CD14-positive monocyte (primary cell): Measurements from ENCODE around the gene COQ8A. TPM values are rescaled to one million over a fixed set of nuclear protein-coding genes. Genes with fewer than 3 reads are reported as not detected.

Experiments
- DNase-seq, 3 donors: peaks; one replicate each; pipeline ENCODE4 v3.0.0-alpha.2; 2011 to 2022
- H2AFZ ChIP-seq: 2 replicates; pipeline ENCODE4 v1.6.0; 2012; ENCODE audit warnings: mild to moderate bottlenecking, low read depth, low read length, inconsistent platforms; ENCODE audit not compliant: insufficient read depth, poor library complexity, severe bottlenecking
- H3K27ac ChIP-seq, 2 donors: 1 replicate in 1 of 2; 2 replicates in 1 of 2; pipeline ENCODE4 v1.5.1; 2012 to 2013; ENCODE audit warnings: low read length in 2 of 2, control low read depth in 1 of 2, inconsistent platforms in 1 of 2, low read depth in 1 of 2, mild to moderate bottlenecking in 1 of 2
- H3K27me3 ChIP-seq, 2 donors: one replicate each; pipeline versions ENCODE4 v1.6.0 to v1.6.1; 2011 to 2013; ENCODE audit warnings: low read length in 2 of 2; ENCODE audit not compliant: control insufficient read depth in 2 of 2, insufficient read depth in 2 of 2
- H3K36me3 ChIP-seq, 2 donors: replicated peaks in 1 of 2; 1 replicate in 1 of 2; 2 replicates in 1 of 2; pipeline versions ENCODE4 v1.5.1 to v1.6.1; 2012 to 2013; ENCODE audit warnings: low read length in 2 of 2, control low read depth in 1 of 2, inconsistent platforms in 1 of 2, mild to moderate bottlenecking in 1 of 2; ENCODE audit not compliant: insufficient read depth in 2 of 2, control insufficient read depth in 1 of 2
- H3K4me1 ChIP-seq, 2 donors: 1 replicate in 1 of 2; 2 replicates in 1 of 2; pipeline versions ENCODE4 v1.5.1 to v1.6.1; 2012 to 2013; ENCODE audit warnings: low read length in 2 of 2, control low read depth in 1 of 2, inconsistent platforms in 1 of 2, mild to moderate bottlenecking in 1 of 2, moderate library complexity in 1 of 2; ENCODE audit not compliant: insufficient read depth in 2 of 2, control insufficient read depth in 1 of 2
- H3K4me2 ChIP-seq: replicated peaks from 2 replicates; pipeline ENCODE3; 2012; ENCODE audit warnings: low read length, moderate library complexity, mild to moderate bottlenecking; ENCODE audit not compliant: poor library complexity, severe bottlenecking; ENCODE audit errors: extremely low read depth
- H3K4me3 ChIP-seq, 3 experiments: fragments of 200-600 bp in 1 of 3; sonication (generic) in 1 of 3; replicated peaks in 1 of 3; 1 replicate in 2 of 3; 2 replicates in 1 of 3; pipeline ENCODE4 v1.5.1; 2011 to 2013; ENCODE audit warnings: low read length in 3 of 3, mild to moderate bottlenecking in 3 of 3, control low read depth in 2 of 3, low read depth in 2 of 3, inconsistent platforms in 1 of 3, moderate library complexity in 1 of 3
- H3K79me2 ChIP-seq: 2 replicates; pipeline ENCODE4 v1.6.0; 2012; ENCODE audit warnings: mild to moderate bottlenecking, control low read depth, inconsistent platforms, low read length, moderate library complexity; ENCODE audit not compliant: insufficient read depth
- H3K9ac ChIP-seq: 2 replicates; pipeline ENCODE4 v1.6.0; 2017; ENCODE audit warnings: low read length, mild to moderate bottlenecking; ENCODE audit not compliant: insufficient read depth, poor library complexity, severe bottlenecking
- H3K9me3 ChIP-seq, 2 donors: replicated peaks in 1 of 2; 1 replicate in 1 of 2; 2 replicates in 1 of 2; pipeline versions ENCODE4 v1.5.1 to v1.6.1; 2012 to 2013; ENCODE audit warnings: low read length in 2 of 2, control low read depth in 1 of 2; ENCODE audit not compliant: control insufficient read depth in 1 of 2, insufficient read depth in 1 of 2
- H4K20me1 ChIP-seq: 2 replicates; pipeline ENCODE4 v1.6.0; 2012; ENCODE audit warnings: mild to moderate bottlenecking, low read length, control low read depth, moderate library complexity; ENCODE audit not compliant: insufficient read depth
- H3K27ac Mint-ChIP-seq, 7 donors: one replicate each; pipeline ENCODE4 v1.8.0; 2020; ENCODE audit warnings: mild to moderate bottlenecking in 7 of 7, mixed read lengths in 7 of 7, moderate library complexity in 6 of 7, inconsistent platforms in 2 of 7
- H3K27me3 Mint-ChIP-seq, 3 donors: one replicate each; pipeline ENCODE4 v1.8.0; 2021 to 2022; ENCODE audit warnings: low read depth in 3 of 3, mild to moderate bottlenecking in 3 of 3, mixed read lengths in 3 of 3, moderate library complexity in 3 of 3, inconsistent platforms in 1 of 3
- H3K36me3 Mint-ChIP-seq, 2 donors: one replicate each; pipeline ENCODE4 v1.8.0; 2020; ENCODE audit warnings: mixed read lengths in 2 of 2, inconsistent platforms in 1 of 2, mild to moderate bottlenecking in 1 of 2
- H3K4me1 Mint-ChIP-seq: one replicate; pipeline ENCODE4 v1.8.0; 2020; ENCODE audit warnings: mild to moderate bottlenecking, mixed read lengths
- H3K4me3 Mint-ChIP-seq, 2 donors: one replicate each; pipeline ENCODE4 v1.8.0; 2020; ENCODE audit warnings: mild to moderate bottlenecking in 2 of 2, mixed read lengths in 2 of 2, moderate library complexity in 1 of 2
- H3K9me3 Mint-ChIP-seq, 7 donors: one replicate each; pipeline ENCODE4 v1.8.0; 2020 to 2022; ENCODE audit warnings: mixed read lengths in 7 of 7, mild to moderate bottlenecking in 6 of 7, moderate library complexity in 6 of 7, inconsistent platforms in 2 of 7
- WGBS: methylation state at CpG from one replicate; pipeline ENCODE4 v1.1.5; 2013; ENCODE audit warnings: missing lambda C conversion rate; ENCODE audit not compliant: insufficient coverage; 5-methylcytosine and 5-hydroxymethylcytosine counted together
- intact Hi-C, 2 donors: fragments of 100-400 bp; cut with micrococcal nuclease; formaldehyde crosslinking; loops; one replicate each; pipeline versions ENCODE4 v1.15.0 to v1.15.1; 2023
- polyA plus RNA-seq, 3 donors: library from polyadenylated mRNA; depleted of rRNA in 1 of 3; unstranded in 2 of 3; stranded (reverse) in 1 of 3; fragments of 300-500 nt in 2 of 3; fragments of >200 nt in 1 of 3; fragmentation: Illumina TruSeq in 2 of 3; gene quantifications; 1 replicate in 2 of 3; 2 replicates in 1 of 3; pipeline ENCODE4 v1.2.3, GENCODE V29; 2012 to 2021
- TF ChIP-seq, protein P1 (sequence below): fragments of 200-600 bp; IDR thresholded peaks from one replicate; pipeline ENCODE4 v1.8.0; 2022; ENCODE audit warnings: antibody characterized with exemption, mild to moderate bottlenecking

COQ8A gene
- polyA plus RNA-seq, 3 donors: 33.1 to 44.7 (median 38.2) TPM

DNA sequence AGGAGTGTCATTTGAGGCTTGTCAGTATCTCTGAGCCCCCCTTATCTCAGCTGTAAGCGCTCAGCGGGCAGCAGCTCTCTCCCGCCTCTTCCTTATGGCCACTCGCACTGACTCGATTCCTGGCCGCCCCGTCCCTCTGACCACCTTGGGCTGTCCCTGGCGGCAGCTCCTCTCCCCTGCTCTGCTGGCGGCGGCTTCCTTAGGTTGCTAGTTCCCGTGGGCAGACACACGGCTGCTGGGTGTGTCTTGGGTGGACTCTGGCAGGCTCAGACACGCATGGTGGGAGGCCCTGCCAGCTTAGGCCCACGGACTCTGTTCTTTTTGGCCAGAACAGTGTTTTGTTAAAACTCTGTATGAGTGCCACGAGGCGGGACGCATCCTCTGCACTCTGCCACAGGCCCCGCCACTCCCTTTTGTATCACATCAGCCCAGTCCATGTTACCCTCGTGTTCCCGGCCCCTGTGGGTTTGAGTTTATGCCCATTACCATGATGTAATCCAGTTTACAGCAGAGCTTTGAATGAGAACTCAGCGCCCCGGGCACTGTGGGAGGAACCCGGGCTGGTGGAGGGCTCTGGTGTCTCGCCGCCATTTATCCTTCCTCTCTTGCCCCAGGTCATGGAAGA lies 45.9 kb downstream of the COQ8A start:
- peaks cover 0 to 2% (median 0%) of the 10 kb centered on the region in 3 donors for H3K27me3 Mint-ChIP-seq
- H3K9ac ChIP-seq: no peak overlapping the region
- no peaks in the 10 kb centered on the region for H4K20me1 ChIP-seq
- H2AFZ ChIP-seq: no peak overlapping the region
- peak overlapping the region in 1 of 7 donors; percentile 26 for H3K27ac Mint-ChIP-seq
- 97% methylated on average over 22 of the region's 25 CpGs for WGBS
- H3K36me3 Mint-ChIP-seq: peaks cover 49 to 67% of the 10 kb centered on the region in 2 donors
- DNase-seq: no peak
- H3K9me3 Mint-ChIP-seq: no peaks in the 10 kb centered on the region
- intact Hi-C loops: no loop called here
- TF ChIP-seq, protein P1, sequence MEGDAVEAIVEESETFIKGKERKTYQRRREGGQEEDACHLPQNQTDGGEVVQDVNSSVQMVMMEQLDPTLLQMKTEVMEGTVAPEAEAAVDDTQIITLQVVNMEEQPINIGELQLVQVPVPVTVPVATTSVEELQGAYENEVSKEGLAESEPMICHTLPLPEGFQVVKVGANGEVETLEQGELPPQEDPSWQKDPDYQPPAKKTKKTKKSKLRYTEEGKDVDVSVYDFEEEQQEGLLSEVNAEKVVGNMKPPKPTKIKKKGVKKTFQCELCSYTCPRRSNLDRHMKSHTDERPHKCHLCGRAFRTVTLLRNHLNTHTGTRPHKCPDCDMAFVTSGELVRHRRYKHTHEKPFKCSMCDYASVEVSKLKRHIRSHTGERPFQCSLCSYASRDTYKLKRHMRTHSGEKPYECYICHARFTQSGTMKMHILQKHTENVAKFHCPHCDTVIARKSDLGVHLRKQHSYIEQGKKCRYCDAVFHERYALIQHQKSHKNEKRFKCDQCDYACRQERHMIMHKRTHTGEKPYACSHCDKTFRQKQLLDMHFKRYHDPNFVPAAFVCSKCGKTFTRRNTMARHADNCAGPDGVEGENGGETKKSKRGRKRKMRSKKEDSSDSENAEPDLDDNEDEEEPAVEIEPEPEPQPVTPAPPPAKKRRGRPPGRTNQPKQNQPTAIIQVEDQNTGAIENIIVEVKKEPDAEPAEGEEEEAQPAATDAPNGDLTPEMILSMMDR: no peak
- H3K36me3 ChIP-seq: peaks cover 58 to 73% of the 10 kb centered on the region in 2 donors
- H3K9me3 ChIP-seq: no peaks in the 10 kb centered on the region
- no peak overlapping the region for H3K4me2 ChIP-seq
- H3K27me3 ChIP-seq: no peaks in the 10 kb centered on the region
- H3K4me3 ChIP-seq: no peak overlapping the region
- H3K4me1 Mint-ChIP-seq: peaks cover 21% of the 10 kb centered on the region
- H3K4me1 ChIP-seq: peaks cover 20 to 22% of the 10 kb centered on the region in 2 donors
- H3K79me2 ChIP-seq: no peaks in the 10 kb centered on the region
- H3K4me3 Mint-ChIP-seq: no peak overlapping the region
- H3K27ac ChIP-seq: no peak overlapping the region

DNA sequence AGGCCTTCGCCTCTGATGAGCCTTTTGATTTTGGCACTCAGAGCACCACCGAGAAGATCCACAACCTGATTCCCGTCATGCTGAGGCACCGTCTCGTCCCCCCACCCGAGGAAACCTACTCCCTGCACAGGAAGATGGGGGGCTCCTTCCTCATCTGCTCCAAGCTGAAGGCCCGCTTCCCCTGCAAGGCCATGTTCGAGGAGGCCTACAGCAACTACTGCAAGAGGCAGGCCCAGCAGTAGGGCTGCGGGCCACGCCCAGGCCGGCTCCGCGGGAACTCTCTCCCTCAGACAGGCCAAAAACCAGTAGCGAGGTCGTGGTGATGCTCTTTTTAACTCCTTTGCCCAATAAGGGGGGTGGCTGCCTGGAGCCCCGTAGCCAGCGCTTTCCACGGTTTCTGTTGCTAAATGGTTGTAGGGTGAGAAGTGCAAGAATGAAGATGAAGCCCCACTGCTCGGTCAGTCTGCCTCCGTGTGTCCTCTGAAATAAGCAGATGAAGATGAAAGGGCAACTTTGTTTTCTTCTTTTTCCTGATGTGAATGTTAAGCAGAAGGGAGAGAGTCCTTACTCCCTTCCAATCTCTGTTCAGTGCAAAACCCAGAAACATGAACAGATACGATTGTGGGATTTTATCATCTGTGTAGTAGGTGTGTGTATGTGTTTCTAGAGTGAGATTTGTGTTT lies 46.5 kb downstream of the COQ8A start:
- peaks cover 49 to 63% of the 10 kb centered on the region in 2 donors for H3K36me3 Mint-ChIP-seq
- H3K9ac ChIP-seq: no peak overlapping the region
- no peaks in the 10 kb centered on the region for H3K27me3 ChIP-seq
- H3K4me1 Mint-ChIP-seq: peaks cover 21% of the 10 kb centered on the region
- no peaks in the 10 kb centered on the region for H4K20me1 ChIP-seq
- H3K9me3 Mint-ChIP-seq: no peaks in the 10 kb centered on the region
- no peaks in the 10 kb centered on the region for H3K79me2 ChIP-seq
- no peak overlapping the region for H3K4me2 ChIP-seq
- intact Hi-C loops: no loop called here
- H3K4me1 ChIP-seq: peaks cover 20 to 22% of the 10 kb centered on the region in 2 donors
- no peaks in the 10 kb centered on the region for H3K9me3 ChIP-seq
- DNase-seq: no peak
- H3K36me3 ChIP-seq: peaks cover 55 to 66% of the 10 kb centered on the region in 2 donors
- H3K27ac Mint-ChIP-seq: peak overlapping the region in 4 of 7 donors; percentile 14 to 51 (median 40)
- no peak overlapping the region for H2AFZ ChIP-seq
- H3K4me3 Mint-ChIP-seq: no peak overlapping the region
- TF ChIP-seq, protein P1: no peak
- 95% methylated on average over 14 of the region's 21 CpGs for WGBS
- H3K27me3 Mint-ChIP-seq: peaks cover 0 to 2% (median 0%) of the 10 kb centered on the region in 3 donors
- no peak overlapping the region for H3K27ac ChIP-seq
- H3K4me3 ChIP-seq: no peak overlapping the region
